NOMO-1 treated with DMSO at 0.1 percent for 48 hours (cell line): ENCODE measurements around the gene CLDN6.

ENCODE experiments used
- DNase-seq: peaks from one replicate; lab custom pipeline; 2025; ENCODE audit not compliant: unreplicated experiment; lab: John Stamatoyannopoulos, UW

The CLDN6 gene

DNA sequence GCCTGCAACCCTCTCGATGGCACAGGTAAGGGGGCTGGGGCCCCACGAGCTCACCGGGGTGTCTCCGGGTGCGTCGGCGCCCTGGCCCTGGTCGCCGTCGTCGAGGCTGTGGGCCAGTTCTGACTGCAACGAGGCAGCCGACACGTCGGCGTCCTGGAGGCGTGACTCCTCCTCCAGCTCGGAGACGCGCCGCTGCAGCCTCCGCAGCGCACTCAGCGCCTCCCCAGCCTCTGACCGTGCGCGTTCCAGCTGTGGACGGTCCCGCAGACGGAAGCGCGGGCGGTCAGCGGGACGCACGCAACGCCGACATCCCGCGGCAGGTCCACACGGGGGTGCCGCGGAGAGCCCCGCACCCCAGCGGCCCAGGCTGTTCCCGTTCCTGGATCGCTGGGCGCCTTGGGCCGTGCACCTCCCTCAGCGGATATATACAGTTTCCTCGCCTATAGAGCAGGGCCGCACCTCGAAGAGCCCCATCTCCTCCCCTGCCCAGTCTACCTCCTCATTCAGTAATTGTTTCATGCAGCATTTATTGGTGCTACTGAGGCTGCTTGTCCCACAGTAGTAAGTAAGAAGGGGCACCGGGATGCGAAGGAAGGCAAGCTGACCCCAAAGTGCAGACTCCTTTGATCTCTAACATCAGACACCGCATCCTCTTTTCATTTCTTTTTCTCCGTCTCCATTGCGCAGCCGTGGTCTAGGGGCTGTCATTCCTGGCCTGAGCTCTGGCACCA lies 11.7 kb upstream of the CLDN6 start:
- peak; percentile 16 for DNase-seq

- DNase-seq, result no peak
Observed at GRCh38 chr16:3028716-3029319, 10.8 kb upstream of the CLDN6 start.

DNA sequence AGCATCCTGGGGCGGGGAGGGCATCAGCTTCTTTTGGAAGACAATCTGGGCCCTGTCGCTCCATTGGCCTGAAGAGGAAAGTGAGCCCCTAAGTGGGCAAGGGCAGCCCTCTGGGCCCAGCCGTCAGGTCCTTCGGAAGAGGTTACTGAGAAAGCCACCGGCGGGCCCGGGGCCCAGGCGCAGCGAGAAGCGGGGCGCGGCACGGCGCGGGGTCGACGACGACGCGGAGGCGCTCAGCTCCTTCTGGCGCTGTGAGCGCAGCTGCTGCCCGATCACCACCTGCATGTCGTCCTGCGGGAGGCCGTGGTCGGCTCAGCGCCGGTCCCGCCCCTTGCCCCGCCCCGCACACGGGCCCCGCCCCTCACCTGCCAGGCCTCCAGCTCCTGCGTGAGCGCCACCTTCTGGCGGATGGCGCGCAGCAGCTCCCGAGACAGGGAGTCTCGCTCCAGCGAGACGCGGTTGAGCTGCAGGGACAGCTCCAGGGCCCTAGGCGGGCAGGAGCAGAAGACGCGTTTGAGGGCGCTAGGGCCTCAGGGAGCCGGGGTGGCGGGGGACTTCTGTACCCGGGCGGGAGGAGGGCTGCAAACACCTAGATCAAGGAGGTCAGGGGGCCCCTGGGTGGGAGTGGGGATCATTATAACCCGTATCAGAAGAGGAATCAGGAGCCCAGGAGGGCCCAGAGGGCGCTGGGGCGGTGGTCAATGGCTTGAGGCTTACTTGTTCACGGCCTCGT lies 10.2 kb upstream of the CLDN6 start:
- DNase-seq, result peak; percentile 48

DNA sequence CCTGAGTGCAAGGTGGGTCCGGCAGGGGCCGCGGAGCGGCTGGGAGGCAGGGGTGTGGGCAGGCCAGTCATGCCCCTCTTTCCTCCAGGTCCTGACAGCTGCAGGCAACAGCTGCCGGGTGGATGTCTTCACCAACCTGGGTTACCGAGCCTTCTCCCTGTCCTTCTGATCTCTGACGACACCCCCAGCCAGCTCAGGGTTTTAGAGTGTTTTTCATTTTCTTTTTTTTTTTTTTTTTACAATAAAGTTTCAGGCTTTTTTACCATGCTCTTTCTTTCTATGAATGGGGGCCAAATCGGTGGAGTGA lies 9.5 kb upstream of the CLDN6 start:
- DNase-seq, result no peak

DNA sequence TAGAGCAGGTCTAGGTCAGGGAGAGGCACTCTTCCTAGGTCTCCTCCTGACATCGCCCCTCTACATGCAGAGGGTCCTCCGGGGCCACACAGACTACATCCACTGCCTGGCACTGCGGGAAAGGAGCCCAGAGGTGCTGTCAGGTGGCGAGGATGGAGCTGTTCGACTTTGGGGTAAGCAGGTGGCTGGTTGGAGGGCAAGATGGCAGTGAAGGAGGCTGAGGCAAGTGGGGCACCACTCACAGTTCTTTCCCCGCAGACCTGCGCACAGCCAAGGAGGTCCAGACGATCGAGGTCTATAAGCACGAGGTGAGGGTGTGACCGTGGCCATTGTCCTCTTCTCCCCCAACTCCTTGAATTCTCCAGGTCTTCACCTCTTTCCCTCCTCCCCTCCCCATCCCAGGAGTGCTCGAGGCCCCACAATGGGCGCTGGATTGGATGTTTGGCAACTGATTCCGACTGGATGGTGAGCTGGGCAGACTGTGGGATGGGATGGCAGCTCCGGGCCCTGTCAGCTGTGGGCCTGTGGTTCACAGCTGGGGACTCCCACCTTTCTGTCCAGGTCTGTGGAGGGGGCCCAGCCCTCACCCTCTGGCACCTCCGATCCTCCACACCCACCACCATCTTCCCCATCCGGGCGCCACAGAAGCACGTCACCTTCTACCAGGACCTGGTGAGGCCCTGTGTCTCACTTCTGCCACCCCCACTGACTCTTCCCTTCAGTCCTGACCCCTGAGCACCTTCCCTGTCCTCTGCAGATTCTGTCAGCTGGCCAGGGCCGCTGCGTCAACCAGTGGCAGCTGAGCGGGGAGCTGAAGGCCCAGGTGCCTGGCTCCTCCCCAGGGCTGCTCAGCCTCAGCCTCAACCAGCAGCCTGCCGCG lies 8.9 kb upstream of the CLDN6 start:
- DNase-seq, result no peak

- DNase-seq, result no peak
Observed at GRCh38 chr16:3026003-3026378, 8.0 kb upstream of the CLDN6 start.

DNA sequence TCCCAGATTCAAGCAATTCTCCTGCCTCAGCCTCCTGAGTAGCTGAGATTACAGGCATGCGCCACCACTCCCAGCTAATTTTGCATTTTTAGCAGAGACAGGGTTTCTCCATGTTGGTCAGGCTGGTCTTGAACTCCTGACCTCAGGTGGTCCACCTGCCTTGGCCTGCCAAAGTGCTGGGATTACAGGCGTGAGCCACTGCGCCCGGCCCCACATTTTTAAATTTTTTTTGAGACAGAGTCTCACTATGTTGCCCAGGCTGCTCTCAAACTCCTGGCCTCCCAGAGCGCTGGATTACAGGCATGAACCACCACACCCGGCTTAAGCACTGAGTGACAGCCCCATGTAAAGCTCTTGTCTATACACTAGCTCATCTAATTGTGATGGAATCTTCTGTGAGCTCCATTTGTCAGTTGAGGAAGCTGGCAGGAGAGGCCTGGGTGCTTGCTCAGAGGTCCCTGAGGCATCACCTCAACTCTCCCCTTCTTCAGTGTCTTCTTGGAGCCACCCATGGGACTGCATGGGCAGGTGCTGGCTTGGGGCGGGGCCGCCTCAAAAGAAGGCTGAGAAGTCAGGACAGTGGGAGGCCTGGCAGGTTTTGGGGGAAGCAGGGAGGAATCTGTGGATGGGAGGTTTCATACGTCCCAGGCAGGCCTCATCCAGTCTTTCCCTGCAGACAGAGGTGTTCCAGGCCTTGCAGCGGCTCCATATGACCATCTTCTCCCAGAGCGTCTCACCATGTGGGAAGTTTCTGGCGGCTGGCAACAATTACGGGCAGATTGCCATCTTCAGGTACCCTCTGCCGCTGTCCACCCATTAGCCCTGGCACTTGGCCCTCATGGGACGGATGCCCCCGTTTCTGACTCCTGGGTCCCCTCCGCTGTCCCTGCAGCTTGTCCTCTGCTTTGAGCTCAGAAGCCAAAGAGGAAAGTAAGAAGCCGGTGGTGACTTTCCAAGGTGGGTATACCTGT lies 7.3 kb upstream of the CLDN6 start:
- no peak for DNase-seq

GRCh38 chr16:3023669-3024478 lies 5.9 kb upstream of the CLDN6 start, which contains the start of the genes HCFC1R1 and THOC6:
HCFC1R1 (minus strand) TSS chr16:3023942; CDS start chr16:3023941, 1 bp downstream.
THOC6 (plus strand) TSS chr16:3024035; CDS start chr16:3024327, 292 bp downstream.
- DNase-seq, result peak; percentile 95

DNA sequence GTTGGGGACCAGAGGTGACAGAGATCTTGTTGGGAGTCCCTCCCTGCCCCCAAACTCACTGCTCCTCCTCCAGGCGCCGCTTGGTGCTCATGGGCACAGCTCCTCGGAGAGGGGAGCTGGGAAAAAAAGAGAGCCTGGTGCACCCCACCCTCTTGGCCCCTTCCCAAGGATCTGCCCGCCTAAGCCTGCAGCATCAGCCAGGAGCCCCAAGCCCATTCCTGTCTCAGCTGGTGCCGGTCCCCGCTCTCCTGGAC lies 5.4 kb upstream of the CLDN6 start:
- no peak for DNase-seq

DNA sequence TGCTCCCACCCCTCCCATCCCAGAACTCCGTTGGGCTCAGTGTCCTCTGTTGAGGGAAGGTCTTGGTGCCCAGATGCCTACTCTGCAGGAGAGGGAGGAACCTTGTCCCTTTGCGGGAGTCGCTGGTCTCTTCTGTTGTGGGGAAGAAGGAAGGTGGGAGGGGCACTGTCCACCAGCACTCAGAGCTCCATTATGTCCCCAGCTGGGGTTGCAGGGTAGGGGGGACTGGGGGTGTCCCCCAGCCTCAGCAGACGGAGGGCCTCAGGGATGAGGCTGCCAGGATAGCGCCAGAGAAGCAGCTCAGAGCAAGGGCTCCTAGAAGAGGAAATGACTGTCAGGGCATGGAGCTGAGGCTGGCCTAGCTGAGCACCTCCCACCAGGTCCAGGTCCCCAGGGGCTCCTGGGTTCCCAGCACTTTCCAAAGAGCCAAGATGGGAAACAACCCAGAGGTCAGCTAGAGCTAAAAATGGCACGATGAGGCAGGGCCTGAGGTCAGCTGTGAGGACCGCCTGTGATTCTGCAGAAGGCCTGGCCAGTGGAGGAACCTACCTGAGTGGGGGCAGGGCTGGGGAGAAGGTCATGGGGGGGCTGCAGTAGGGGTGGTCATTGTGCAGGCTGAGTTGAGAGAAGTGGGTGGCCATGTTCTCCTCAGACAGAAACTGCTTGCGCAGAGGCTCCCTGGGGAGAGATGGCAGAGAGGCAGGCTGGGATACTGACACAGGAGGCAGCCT lies 4.9 kb upstream of the CLDN6 start:
- DNase-seq, result no peak

DNA sequence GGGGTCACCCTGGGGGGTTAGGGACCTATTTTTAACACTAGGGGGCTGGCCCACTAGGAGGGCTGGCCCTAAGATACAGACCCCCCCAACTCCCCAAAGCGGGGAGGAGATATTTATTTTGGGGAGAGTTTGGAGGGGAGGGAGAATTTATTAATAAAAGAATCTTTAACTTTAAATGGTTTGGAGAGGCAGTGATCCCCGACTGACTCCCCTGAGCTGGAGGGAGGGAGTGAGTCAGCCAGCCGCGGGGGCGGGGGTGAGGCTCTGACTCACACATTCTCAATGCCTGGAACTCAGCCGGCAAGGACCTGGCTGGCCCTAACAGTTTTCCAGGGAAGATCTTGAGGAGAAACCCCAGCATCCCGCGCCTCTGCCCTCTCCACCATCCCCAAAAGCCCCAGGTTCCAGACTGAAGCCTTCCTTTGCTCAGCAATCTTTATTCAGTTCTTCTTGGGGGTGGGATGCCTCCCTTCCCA lies 4.3 kb upstream of the CLDN6 start:
- peak; percentile 53 for DNase-seq

GRCh38 chr16:3021449-3022207 lies 3.6 kb upstream of the CLDN6 start:
- peak; percentile 58 for DNase-seq

- DNase-seq, result peak; percentile 24
Observed at GRCh38 chr16:3020604-3021448, 2.8 kb upstream of the CLDN6 start.

DNA sequence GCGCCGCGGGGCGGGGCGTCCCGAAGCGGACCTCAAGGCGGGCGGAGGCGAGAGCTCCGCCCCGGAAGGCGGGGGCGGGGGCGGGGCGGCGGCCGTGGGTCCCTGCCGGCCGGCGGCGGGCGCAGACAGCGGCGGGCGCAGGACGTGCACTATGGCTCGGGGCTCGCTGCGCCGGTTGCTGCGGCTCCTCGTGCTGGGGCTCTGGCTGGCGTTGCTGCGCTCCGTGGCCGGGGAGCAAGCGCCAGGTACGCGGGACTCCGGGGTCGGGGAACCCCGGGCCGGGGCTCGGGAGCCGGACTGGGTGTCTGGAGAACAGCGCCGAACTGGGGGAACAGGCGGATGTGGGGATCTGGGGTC lies 2.2 kb upstream of the CLDN6 start, which contains the start of gene TNFRSF12A:
Gene TNFRSF12A, plus strand, starts transcription at position 122 of the 357 bp plus-strand sequence. Its CDS starts 30 bp downstream, at position 152.
- DNase-seq, result peak; percentile 70

DNA sequence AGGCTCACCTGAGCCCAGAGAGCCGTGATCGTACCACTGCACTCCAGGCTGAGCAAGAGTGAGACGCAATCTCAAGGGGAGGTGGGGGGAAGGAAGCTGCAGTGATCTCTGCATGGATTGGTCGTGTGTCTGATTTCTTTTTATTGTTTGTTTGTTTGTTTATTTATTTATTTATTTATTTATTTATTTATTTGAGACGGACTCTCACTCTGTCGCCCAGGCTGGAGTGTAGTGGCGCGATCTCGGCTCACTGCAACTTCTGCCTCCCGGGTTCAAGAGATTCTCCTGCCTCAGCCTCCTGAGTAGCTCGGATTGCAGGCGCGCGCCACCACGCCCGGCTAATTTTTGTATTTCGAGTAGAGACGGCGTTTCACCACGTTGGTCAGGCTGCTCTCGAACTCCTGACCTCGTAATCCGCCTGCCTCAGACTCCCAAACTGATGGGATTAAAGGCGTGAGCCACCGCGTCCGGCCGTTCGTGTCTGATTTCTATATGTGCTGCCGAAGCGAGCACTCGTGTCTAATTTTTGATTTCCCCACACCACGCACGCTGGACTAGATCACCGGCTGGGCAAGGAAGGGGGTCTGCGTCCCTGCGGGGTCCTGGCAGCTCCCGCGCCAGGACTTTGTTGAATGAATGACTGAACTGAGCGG lies 1.7 kb upstream of the CLDN6 start:
- DNase-seq, result no peak

DNA sequence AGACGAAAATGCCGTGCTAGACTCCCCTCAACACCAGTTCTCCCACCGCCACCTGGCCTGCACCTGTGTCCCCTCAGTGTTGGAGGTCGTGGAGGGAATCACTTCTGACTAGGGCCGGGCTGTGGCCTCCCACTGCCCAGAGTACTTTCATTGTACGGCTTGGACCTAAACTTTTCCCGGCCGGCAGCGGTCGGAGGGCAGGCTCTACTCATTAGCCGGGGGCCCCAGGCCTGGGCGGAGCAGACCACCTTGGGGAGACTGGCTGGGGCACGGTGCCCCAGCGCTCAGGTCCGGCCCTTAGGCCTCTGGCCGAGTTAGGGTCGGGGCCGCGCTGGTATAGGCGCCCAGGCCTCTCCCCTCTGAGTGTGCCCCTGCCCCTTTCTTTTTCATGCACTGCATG lies 639 bp downstream of the CLDN6 start:
- no peak for DNase-seq
